GM04504 (cell line): ENCODE measurements around the gene MYO10.

ENCODE experiments used
- DNase-seq: peaks from one replicate; pipeline ENCODE4 v3.0.0-alpha.2; 2012; ENCODE audit warnings: low read depth

Gene MYO10

DNA sequence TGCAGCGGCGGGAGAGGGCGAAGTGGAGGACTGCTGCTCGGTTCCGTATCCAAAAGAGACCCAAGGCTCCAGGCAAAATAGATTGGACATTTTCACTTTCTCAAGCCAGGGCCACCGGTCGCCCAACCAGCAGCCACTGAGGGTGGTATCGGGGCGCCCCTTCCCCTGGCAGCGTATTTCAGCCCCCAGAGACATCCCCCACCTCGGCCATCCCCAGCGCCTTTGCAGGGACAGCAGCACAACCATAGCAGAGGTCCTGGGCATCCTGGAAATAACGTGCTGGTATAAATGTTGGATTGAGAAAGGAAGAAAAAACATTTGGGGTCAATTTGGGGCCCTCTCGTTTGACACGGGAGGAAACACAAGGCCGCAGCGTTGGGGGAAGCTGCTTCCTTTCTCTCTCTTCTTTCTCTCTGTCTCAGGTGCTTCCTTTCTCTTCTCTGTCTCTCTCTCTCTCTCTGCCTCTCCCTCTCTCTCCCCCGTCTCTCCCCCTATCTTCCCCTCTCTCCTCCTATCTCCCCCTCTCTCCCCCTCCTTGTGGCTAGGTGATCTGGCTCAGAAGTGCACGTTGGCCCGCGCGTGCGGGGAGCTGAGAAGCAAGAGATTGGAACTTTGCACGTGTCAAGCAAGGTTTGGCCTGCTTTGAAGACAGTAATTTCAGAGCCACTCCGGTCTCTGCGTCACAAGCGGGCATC lies 318.7 kb downstream of the MYO10 start:
- DNase-seq, result no peak

DNA sequence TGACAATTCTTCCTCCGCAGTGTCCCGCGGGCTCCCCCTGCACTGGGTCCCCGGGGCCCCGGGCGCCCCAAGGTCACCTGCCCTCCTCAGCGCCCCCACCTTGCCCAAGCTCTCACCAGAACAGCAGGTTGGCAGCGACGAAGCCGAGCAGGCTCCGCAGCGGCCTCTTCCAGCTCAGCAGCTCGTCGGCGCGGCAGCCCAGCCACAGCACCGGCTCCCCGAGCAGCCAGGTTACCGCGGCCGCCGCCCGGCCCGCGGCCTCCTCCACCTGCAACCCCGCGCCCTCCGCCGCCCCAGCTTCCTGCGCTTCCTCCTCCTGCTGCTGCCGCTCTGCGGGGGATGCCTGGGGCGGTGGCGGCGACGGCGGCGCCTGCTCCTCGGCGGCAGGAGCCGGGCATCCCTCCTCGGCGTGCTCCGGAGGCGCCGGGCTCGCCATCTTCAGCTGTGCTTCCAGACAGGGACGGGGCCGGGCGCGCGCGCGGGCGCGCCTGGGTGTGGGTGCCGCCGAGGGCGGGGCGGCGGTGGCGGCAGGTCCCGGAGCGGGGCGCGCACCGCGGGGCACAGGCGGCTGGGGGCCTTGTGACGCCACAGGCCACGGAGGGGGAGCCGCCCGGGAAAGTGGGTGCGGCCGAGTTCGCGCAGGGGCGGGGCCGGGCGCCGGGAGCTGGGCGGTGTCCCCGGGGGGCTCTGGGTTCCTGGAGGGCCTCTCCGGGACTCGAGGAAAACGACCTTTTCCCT lies 319.4 kb downstream of the MYO10 start, which contains the start of gene RETREG1:
TSS of gene RETREG1 (minus strand) at position 462 of the 738 bp plus-strand sequence. CDS start at position 436, 26 bp downstream.
- DNase-seq, result no peak

DNA sequence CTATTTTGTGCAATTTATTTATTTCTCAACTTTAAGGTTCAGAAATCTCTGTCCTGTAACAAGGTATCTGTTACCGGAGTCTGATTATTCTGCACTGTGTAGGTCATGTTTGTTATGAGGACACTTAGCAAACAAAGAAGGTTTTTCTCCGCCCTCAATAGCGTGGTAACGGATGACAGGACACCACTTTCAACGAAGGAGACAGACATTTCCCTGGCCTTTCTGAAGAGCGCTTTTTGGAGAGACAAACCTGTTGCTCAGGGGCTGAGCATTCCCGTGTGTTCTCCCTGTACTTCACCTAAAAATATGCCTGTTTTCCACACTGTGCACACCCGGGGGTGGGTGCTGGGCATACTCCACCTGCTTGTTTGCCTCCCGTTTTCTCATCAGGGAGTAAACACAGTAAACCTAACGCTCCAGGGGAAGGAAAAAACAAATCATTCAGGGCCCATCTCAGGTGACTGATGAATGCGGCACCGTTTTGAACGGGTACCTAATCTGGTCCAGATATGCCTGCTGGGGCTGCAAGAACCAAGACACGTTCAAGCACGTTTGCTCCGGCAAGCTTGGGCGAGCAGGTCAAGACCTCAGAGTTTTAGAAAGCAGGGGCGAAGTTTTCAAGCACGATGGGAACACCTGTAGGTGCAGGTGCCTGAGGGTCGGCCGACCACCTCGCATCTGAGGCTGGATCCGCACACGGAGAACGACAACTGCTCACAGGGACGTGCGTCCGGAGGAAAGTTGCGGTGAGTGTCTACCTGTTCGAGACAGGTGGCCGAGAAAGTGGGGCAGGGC lies 320.1 kb downstream of the MYO10 start:
- DNase-seq, result no peak

DNA sequence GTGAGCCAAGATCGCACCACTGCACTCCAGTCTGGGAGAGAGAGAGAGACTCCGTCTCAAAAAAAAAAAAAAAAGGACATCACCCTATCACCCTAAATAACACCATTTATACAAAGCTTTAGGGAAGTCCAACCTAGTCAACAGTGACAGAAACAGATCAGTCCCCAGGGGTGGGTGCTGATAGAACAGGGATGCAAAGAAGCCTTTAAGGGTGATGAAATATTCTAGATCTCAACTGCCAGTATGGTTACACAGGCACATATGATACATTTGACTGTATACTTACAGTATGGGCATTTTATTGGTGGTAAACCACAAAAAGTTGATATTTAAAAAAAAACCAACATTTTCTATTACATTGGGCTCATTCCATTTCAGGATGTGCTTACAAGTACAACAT lies 324.1 kb downstream of the MYO10 start:
- no peak for DNase-seq
